ENCODE data around the gene KCTD21.

Gene KCTD21

DNA sequence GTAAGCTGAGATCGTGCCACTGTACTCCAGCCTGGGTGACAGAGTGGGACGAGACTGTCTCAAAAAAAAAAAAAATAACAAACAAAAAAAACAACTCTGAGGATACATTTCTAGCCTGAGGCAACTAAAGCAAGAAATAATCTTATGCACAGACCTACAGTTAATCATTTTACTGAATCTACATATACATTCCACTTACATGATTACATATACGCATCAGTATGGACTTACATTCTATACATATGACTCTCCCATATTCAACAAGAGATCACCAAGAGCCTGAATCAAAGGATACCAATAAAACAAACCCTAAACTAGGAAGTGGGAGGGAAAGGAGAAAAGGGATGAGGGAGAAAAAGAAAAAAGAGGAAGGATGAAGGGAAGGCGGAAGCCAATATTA, 50.1 kb downstream of the KCTD21 start:
- no peak for DNase-seq

DNA sequence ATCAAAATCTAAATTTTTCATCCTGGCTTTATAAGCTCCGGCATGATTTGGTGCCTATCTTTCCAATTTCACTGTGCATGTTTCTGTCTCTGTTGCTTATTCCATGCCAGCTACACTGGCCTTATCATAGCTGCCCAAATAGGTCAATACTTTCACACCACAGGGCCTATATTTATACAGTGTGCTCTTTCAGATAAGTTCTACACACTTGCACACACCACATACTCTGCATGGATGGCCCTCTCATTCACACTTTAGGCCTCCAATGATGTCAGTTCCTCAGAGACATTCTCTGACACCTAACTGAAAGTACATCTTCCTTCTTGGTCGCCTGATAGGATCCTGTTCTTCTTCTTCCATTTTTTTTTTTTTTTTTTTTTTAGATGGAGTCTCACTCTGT, 56.0 kb downstream of the KCTD21 start:
- DNase-seq: no peak

DNA sequence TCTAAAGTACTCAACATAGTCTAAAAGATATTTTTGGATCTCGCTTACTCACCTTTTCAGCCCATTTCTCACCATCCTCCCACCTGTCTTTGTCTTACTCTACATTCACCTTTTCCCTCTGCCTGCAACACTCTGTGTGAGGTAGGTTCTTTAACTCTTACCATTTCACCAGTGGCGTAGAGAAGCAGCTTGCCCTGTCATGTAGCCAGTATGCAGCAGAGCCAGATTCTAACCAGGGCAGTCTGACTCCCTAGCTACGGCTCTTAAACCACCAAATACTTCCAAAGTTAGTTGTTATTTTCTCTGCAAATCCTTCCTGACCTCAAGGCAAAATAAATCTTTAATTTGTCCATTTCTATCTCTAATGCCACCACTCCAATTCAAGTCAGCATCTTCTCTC, 56.5 kb downstream of the KCTD21 start:
- DNase-seq: no peak

DNA sequence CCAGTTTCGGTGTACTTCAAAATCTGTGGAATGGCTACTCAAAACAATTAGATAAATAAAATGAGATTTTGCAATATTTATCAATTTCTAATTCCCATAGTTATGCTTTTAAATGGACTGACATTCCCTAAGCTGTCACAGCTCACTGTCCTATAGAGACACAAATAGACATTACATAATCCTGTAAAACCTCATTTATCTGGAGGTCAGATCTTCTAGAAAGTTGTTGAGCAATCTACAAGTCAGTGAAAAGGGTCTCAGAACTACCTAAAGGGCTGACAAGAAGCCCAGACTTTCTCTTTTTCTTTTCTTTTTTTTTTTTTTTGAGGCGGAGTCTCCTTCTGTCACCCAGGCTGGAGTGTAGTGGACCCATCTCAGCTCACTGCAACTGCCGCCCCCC, 61.0 kb downstream of the KCTD21 start:
- DNase-seq: no peak

Data from bone marrow (tissue), 2 donors.